GM21515 (cell line): ENCODE measurements around the gene POLR1B.
A peak's percentile ranks its signal among the peaks of the same experiment; 100 is the strongest.
"Not testable (repeated sequence)": the region's sequence is repeated elsewhere in the genome, so short reads cannot be mapped to it uniquely, and the experiment has no call there.

Experiments used
- ATAC-seq: cut with Tn5 transposase; IDR thresholded peaks from one replicate; pipeline ENCODE4 v1.9.1; 2021; ENCODE audit not compliant: unreplicated experiment

The POLR1B gene

GRCh38 chr2:112597537-112598322 lies 55.5 kb downstream of the POLR1B start:
- ATAC-seq, result no peak

GRCh38 chr2:112600634-112601033 lies 58.4 kb downstream of the POLR1B start:
- ATAC-seq, result no peak

- no peak for ATAC-seq
These were observed 59.5 kb downstream of the POLR1B start for GRCh38 chr2:112601754-112602153.

GRCh38 chr2:112602917-112603316 lies 60.7 kb downstream of the POLR1B start:
- no peak for ATAC-seq

- no peak for ATAC-seq
These were observed 61.5 kb downstream of the POLR1B start for GRCh38 chr2:112603731-112604130.

GRCh38 chr2:112604952-112605351 lies 62.7 kb downstream of the POLR1B start:
- ATAC-seq, result no peak

GRCh38 chr2:112605926-112606325 lies 63.7 kb downstream of the POLR1B start:
- no peak for ATAC-seq

GRCh38 chr2:112606547-112606946 lies 64.3 kb downstream of the POLR1B start:
- no peak for ATAC-seq

- ATAC-seq, result no peak
These were observed 65.6 kb downstream of the POLR1B start for GRCh38 chr2:112607680-112608438.

- not testable (repeated sequence) for ATAC-seq
These were observed 67.1 kb downstream of the POLR1B start for GRCh38 chr2:112609320-112609719.

GRCh38 chr2:112612283-112612682 lies 70.0 kb downstream of the POLR1B start:
- not testable (repeated sequence) for ATAC-seq

GRCh38 chr2:112614201-112614840 lies 72.1 kb downstream of the POLR1B start:
- ATAC-seq, result no peak

GRCh38 chr2:112615051-112615450 lies 72.8 kb downstream of the POLR1B start:
- no peak for ATAC-seq

- ATAC-seq, result not testable (repeated sequence)
These were observed 73.5 kb downstream of the POLR1B start for GRCh38 chr2:112615798-112616197.

GRCh38 chr2:112618383-112618782 lies 76.1 kb downstream of the POLR1B start:
- ATAC-seq, result no peak

GRCh38 chr2:112621790-112622527 lies 79.7 kb downstream of the POLR1B start:
- no peak for ATAC-seq

GRCh38 chr2:112622528-112622849 lies 80.2 kb downstream of the POLR1B start:
- no peak for ATAC-seq

- peak; percentile 89 for ATAC-seq
These were observed 81.9 kb downstream of the POLR1B start for GRCh38 chr2:112623913-112624777.

GRCh38 chr2:112625474-112626114 lies 83.3 kb downstream of the POLR1B start:
- ATAC-seq, result no peak

GRCh38 chr2:112626604-112627059 lies 84.4 kb downstream of the POLR1B start:
- ATAC-seq, result no peak
